Activated CD8-positive, alpha-beta memory T cell treated with anti-CD3 and anti-CD28 coated beads, Interleukin-2, amount 10 ng/mL, durations not matched to agents 7 days and 5 days (primary cell): ENCODE measurements around the gene FUZ. TPM values are rescaled to one million over a fixed set of nuclear protein-coding genes. Genes with fewer than 3 reads are reported as not detected.
A peak's percentile ranks its signal among the peaks of the same experiment; 100 is the strongest.

Experiments
- ATAC-seq: fragments of 150-1000 bp; cut with Tn5 transposase; one replicate; pipeline ENCODE4 v1.10.0; 2021; ENCODE audit warnings: moderate library complexity
- CTCF ChIA-PET: fragments of 350-600 bp; sonication (Branson Sonifier 250); formaldehyde crosslinking; loops from one replicate; lab custom pipeline; 2021; ENCODE audit warnings: antibody characterized with exemption; lab: Charles Lee
- DNase-seq: peaks from one replicate; pipeline ENCODE4 v3.0.0-alpha.2; 2020
- H3K27ac Mint-ChIP-seq: one replicate; pipeline ENCODE4 v1.8.0; 2021; ENCODE audit warnings: mild to moderate bottlenecking, mixed read lengths
- H3K27me3 Mint-ChIP-seq: one replicate; pipeline ENCODE4 v1.8.0; 2021; ENCODE audit warnings: mixed read lengths
- H3K36me3 Mint-ChIP-seq: one replicate; pipeline ENCODE4 v1.8.0; 2021; ENCODE audit warnings: mild to moderate bottlenecking, mixed read lengths
- H3K4me1 Mint-ChIP-seq: one replicate; pipeline ENCODE4 v1.8.0; 2021; ENCODE audit warnings: mixed read lengths
- H3K4me3 Mint-ChIP-seq: one replicate; pipeline ENCODE4 v1.8.0; 2021; ENCODE audit warnings: mild to moderate bottlenecking, moderate library complexity, mixed read lengths
- H3K9me3 Mint-ChIP-seq: one replicate; pipeline ENCODE4 v1.8.0; 2022; ENCODE audit warnings: low read depth, mixed read lengths
- total RNA-seq, 2 experiments: library from RNA; stranded (reverse); gene quantifications; one replicate each; pipeline ENCODE4 v1.2.3, GENCODE V29; 2021

FUZ gene
- total RNA-seq, 2 experiments from 2014 or later, result 20.1 to 23.0 TPM

- Mint-ChIP-seq H3K4me3 (peak within 1 kb of the TSS; percentile 90), H3K4me1 (peaks cover 31% of the 10 kb centered on the region), H3K27me3 (no peaks in the 10 kb centered on the region), H3K36me3 (peaks cover 5% of the 10 kb centered on the region), H3K27ac (peak within 1 kb of the TSS; percentile 99), H3K9me3 (no peaks in the 10 kb centered on the region)
- CTCF ChIA-PET, result interaction anchor here (0.9 to 2.9 kb wide), 2 partner anchors 30 to 50 kb away, joined by 4 to 13 read pairs; no protein-coding TSS in a partner anchor
- ATAC-seq, result peak; percentile 66
- peak; percentile 89 for DNase-seq
Measured at GRCh38 chr19:49817964-49818648, 5.0 kb upstream of the FUZ start, which contains the start of gene MED25. MED25 (plus strand) TSS chr19:49818289; CDS start chr19:49818342, 53 bp downstream.

GRCh38 chr19:49816590-49816989 is 3.5 kb upstream of the FUZ start:
- Mint-ChIP-seq H3K4me1 (peaks cover 38% of the 10 kb centered on the region), H3K36me3 (peaks cover 4% of the 10 kb centered on the region), H3K27ac (no peak overlapping the region), H3K4me3 (no peak overlapping the region), H3K9me3 (no peaks in the 10 kb centered on the region), H3K27me3 (no peaks in the 10 kb centered on the region)
- DNase-seq (no peak), ATAC-seq (no peak)
- CTCF ChIA-PET, result no interaction called here

- no peak for DNase-seq
- Mint-ChIP-seq H3K27me3 (no peaks in the 10 kb centered on the region), H3K36me3 (peaks cover 3% of the 10 kb centered on the region), H3K27ac (peak overlapping the region; percentile 63), H3K4me1 (peaks cover 35% of the 10 kb centered on the region), H3K4me3 (peak overlapping the region; percentile 82), H3K9me3 (no peaks in the 10 kb centered on the region)
- CTCF ChIA-PET, result interaction anchor here (1.7 to 2.0 kb wide), 2 partner anchors 35 to 97 kb away, joined by 6 read pairs; no protein-coding TSS in a partner anchor
- ATAC-seq, result no peak
Measured at GRCh38 chr19:49814010-49814409, 918 bp upstream of the FUZ start.

- H3K9me3 Mint-ChIP-seq, result no peaks in the 10 kb centered on the region
- DNase-seq, result no peak
- H3K36me3 Mint-ChIP-seq, result peaks cover 2% of the 10 kb centered on the region
- H3K27me3 Mint-ChIP-seq, result no peaks in the 10 kb centered on the region
- peaks cover 44% of the 10 kb centered on the region for H3K4me1 Mint-ChIP-seq
- CTCF ChIA-PET, result interaction anchor here (1.0 to 2.0 kb wide), 7 partner anchors 36 to 137 kb away, joined by 3 to 6 read pairs (median 5); partner anchors contain the start of genes AKT1S1, PTOV1 and TBC1D17
- H3K27ac Mint-ChIP-seq, result peak overlapping the region; percentile 93
- H3K4me3 Mint-ChIP-seq, result peak overlapping the region; percentile 82
- no peak for ATAC-seq
Measured at GRCh38 chr19:49812452-49812996, 568 bp downstream of the FUZ start.

GRCh38 chr19:49811328-49811727 is 1.8 kb downstream of the FUZ start:
- H3K4me3 Mint-ChIP-seq, result no peak overlapping the region
- H3K36me3 Mint-ChIP-seq, result peaks cover 3% of the 10 kb centered on the region
- CTCF ChIA-PET, result no interaction called here

GRCh38 chr19:49809941-49810389 is 3.1 kb downstream of the FUZ start:
- H3K4me1 Mint-ChIP-seq, result peaks cover 51% of the 10 kb centered on the region
- CTCF ChIA-PET, result interaction anchor here (0.6 to 1.1 kb wide), 3 partner anchors 9 to 116 kb away, joined by 3 to 4 read pairs (median 3); no protein-coding TSS in a partner anchor

More at GRCh38 chr19:49811328-49811727, 1.8 kb downstream of the FUZ start:
- H3K4me1 Mint-ChIP-seq, result peaks cover 49% of the 10 kb centered on the region
- no peaks in the 10 kb centered on the region for H3K9me3 Mint-ChIP-seq
- no peak overlapping the region for H3K27ac Mint-ChIP-seq
- DNase-seq (no peak), ATAC-seq (no peak)
- H3K27me3 Mint-ChIP-seq, result no peaks in the 10 kb centered on the region

GRCh38 chr19:49809160-49809940 is 3.7 kb downstream of the FUZ start:
- peak; percentile 59 for DNase-seq
- ATAC-seq, result peak; percentile 20
- H3K27ac Mint-ChIP-seq, result peak overlapping the region; percentile 78
- no peaks in the 10 kb centered on the region for H3K27me3 Mint-ChIP-seq
- H3K36me3 Mint-ChIP-seq, result peaks cover 7% of the 10 kb centered on the region
- H3K4me3 Mint-ChIP-seq, result peak overlapping the region; percentile 76
- CTCF ChIA-PET, result interaction anchor here (0.6 to 0.7 kb wide), 2 partner anchors 10 to 115 kb away, joined by 3 to 4 read pairs; no protein-coding TSS in a partner anchor
- H3K9me3 Mint-ChIP-seq, result no peaks in the 10 kb centered on the region
- H3K4me1 Mint-ChIP-seq, result peaks cover 47% of the 10 kb centered on the region

More at GRCh38 chr19:49809941-49810389, 3.1 kb downstream of the FUZ start:
- ATAC-seq, result no peak
- no peak overlapping the region for H3K27ac Mint-ChIP-seq
- DNase-seq, result no peak
- H3K36me3 Mint-ChIP-seq, result peaks cover 7% of the 10 kb centered on the region
- peak overlapping the region; percentile 76 for H3K4me3 Mint-ChIP-seq
- H3K27me3 Mint-ChIP-seq, result no peaks in the 10 kb centered on the region
- no peaks in the 10 kb centered on the region for H3K9me3 Mint-ChIP-seq

GRCh38 chr19:49808711-49809159 is 4.4 kb downstream of the FUZ start:
- peak overlapping the region; percentile 78 for H3K27ac Mint-ChIP-seq
- peaks cover 7% of the 10 kb centered on the region for H3K36me3 Mint-ChIP-seq
- peak overlapping the region; percentile 76 for H3K4me3 Mint-ChIP-seq
- DNase-seq (peak; percentile 85), ATAC-seq (peak; percentile 24)
- no peaks in the 10 kb centered on the region for H3K9me3 Mint-ChIP-seq
- no peaks in the 10 kb centered on the region for H3K27me3 Mint-ChIP-seq
- H3K4me1 Mint-ChIP-seq, result peaks cover 42% of the 10 kb centered on the region
- CTCF ChIA-PET, result no interaction called here

GRCh38 chr19:49807904-49808675 is 5.0 kb downstream of the FUZ start:
- CTCF ChIA-PET, result interaction anchor here (1.0 kb wide), 1 partner anchor 90 kb away, joined by 5 read pairs; no protein-coding TSS in a partner anchor
- Mint-ChIP-seq H3K36me3 (peaks cover 13% of the 10 kb centered on the region), H3K27me3 (no peaks in the 10 kb centered on the region), H3K4me3 (no peak overlapping the region), H3K9me3 (no peaks in the 10 kb centered on the region), H3K4me1 (peaks cover 39% of the 10 kb centered on the region), H3K27ac (peak overlapping the region; percentile 90)
- DNase-seq, result no peak
- no peak for ATAC-seq

GRCh38 chr19:49807058-49807903 is 5.8 kb downstream of the FUZ start:
- Mint-ChIP-seq H3K36me3 (peaks cover 18% of the 10 kb centered on the region), H3K27ac (peak overlapping the region; percentile 90), H3K9me3 (no peaks in the 10 kb centered on the region), H3K4me1 (peaks cover 36% of the 10 kb centered on the region), H3K27me3 (no peaks in the 10 kb centered on the region), H3K4me3 (no peak overlapping the region)
- DNase-seq, result no peak
- CTCF ChIA-PET, result interaction anchor here (1.0 kb wide), 1 partner anchor 90 kb away, joined by 5 read pairs; no protein-coding TSS in a partner anchor
- ATAC-seq, result peak; percentile 20

GRCh38 chr19:49806620-49806959 is 6.5 kb downstream of the FUZ start:
- DNase-seq (no peak), ATAC-seq (no peak)
- Mint-ChIP-seq H3K27ac (peak overlapping the region; percentile 50), H3K4me3 (no peak overlapping the region), H3K27me3 (no peaks in the 10 kb centered on the region), H3K36me3 (peaks cover 18% of the 10 kb centered on the region), H3K4me1 (peaks cover 32% of the 10 kb centered on the region), H3K9me3 (no peaks in the 10 kb centered on the region)
- CTCF ChIA-PET, result no interaction called here
